Ishikawa (cell line): ENCODE measurements around the gene CADPS.

Source experiments
- MAX ChIP-seq: IDR thresholded peaks from 2 replicates; pipeline ENCODE4 v1.6.1; 2012
- RAD21 ChIP-seq: IDR thresholded peaks from 2 replicates; pipeline ENCODE4 v1.6.1; 2012; ENCODE audit warnings: low read depth
- REST ChIP-seq: IDR thresholded peaks from 2 replicates; pipeline ENCODE4 v1.6.1; 2012; ENCODE audit warnings: low read depth, mild to moderate bottlenecking

GRCh38 chr3:62781121-62781520, 94.1 kb downstream of the CADPS start:
- no peak for TF ChIP-seq MAX
- no peak for TF ChIP-seq REST
- no peak for TF ChIP-seq RAD21
